Measurements from ENCODE around the gene SULT2B1.

The SULT2B1 gene

DNA sequence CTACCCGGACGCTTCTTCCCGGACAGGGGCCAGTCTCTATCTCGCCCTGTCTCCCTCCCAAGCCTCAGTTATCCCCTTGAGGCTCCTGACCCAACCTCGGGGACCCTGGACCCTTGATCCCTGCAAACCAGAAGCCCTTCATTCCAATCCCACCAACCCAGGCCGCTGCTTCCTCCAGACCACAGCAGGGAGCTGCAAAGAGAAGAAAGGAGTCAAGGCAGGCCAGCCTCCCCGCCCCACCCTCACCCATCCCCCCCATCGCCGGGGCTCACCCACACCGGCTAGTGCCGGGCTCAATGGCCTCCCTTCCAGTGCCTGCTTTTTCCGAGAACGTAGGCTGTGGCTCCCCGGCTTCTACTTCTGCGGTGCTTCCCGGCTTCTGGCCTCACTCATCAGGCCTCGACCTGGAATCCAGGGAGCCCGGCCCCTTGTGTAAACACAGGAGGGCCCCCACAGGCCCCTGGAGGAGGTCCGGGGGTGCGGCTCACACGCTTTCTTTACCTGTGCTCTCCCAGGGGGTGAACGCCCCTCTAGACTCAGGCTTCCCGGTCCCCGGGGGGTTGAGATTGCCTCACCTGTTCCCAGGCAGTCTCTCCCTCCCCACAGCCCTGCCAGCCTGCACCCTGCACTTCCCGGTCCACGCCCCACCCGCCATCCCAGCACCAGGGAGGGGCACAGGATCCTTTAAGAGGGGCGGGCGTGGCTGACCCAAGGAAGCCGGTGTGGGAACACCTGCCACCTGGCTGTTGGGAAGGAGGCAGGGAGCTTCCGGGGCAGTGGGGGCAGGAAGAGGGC is 62.7 kb downstream of the SULT2B1 start, which contains the start of gene FAM83E:
Gene FAM83E (minus strand): TSS at position 641 of the 795 bp plus-strand sequence. CDS start 1,704 bp downstream, outside the sequence.
- H3K27me3 ChIP-seq (ENCODE audit: insufficient read depth, low read length) = no peaks in the 10 kb centered on the region
- no peak within 1 kb of the TSS for H3K9ac ChIP-seq (ENCODE audit: low read length)
- H3K23ac ChIP-seq (ENCODE audit: low read length) = no peak within 1 kb of the TSS
- DNase-seq = peak in 1 of 2 donors; percentile 53
- peaks cover 6% of the 10 kb centered on the region for H3K79me1 ChIP-seq (ENCODE audit: low read length)
- no peak within 1 kb of the TSS for H2AK5ac ChIP-seq (ENCODE audit: low read length)
- H3K4me3 ChIP-seq (ENCODE audit: low read depth, low read length) = no peak within 1 kb of the TSS
- peaks cover 5 to 11% of the 10 kb centered on the region in 2 experiments for H3K4me1 ChIP-seq (ENCODE audit: control insufficient read depth in 1 of 2, insufficient read depth in 2 of 2, low read length in 2 of 2)
- H3K4me2 ChIP-seq (ENCODE audit: low read length) = no peak within 1 kb of the TSS
- H3K27ac ChIP-seq (ENCODE audit: low read depth, low read length) = peak within 1 kb of the TSS; percentile 13
- no peak within 1 kb of the TSS for H4K91ac ChIP-seq (ENCODE audit: low read depth, low read length)
- H3K9me3 ChIP-seq (ENCODE audit: insufficient read depth, low read depth, low read length) = peaks cover 3% of the 10 kb centered on the region
- H2AFZ ChIP-seq (ENCODE audit: insufficient read depth, low read length, poor library complexity) = no peak within 1 kb of the TSS
- no peak within 1 kb of the TSS for H4K8ac ChIP-seq (ENCODE audit: low read depth, low read length)
- H2BK120ac ChIP-seq (ENCODE audit: insufficient read depth, low read length, poor library complexity) = no peak within 1 kb of the TSS
- H3K4ac ChIP-seq (ENCODE audit: low read depth, low read length) = no peak within 1 kb of the TSS
- no peak within 1 kb of the TSS for H3K14ac ChIP-seq (ENCODE audit: low read length)
- WGBS (ENCODE audit: extremely low coverage, insufficient coverage, insufficient read length) = no CpG with 5 or more reads among the region's 31 CpGs
- peak within 1 kb of the TSS; percentile 25 for H3K18ac ChIP-seq (ENCODE audit: low read length)
- peaks cover 16% of the 10 kb centered on the region for H3K79me2 ChIP-seq (ENCODE audit: control insufficient read depth, insufficient read depth, low read length, poor library complexity)
- H2BK12ac ChIP-seq (ENCODE audit: low read length) = no peak within 1 kb of the TSS
- H4K12ac ChIP-seq (ENCODE audit: low read depth, low read length) = no peak within 1 kb of the TSS
- no peak within 1 kb of the TSS for H2BK5ac ChIP-seq (ENCODE audit: low read depth, low read length, poor library complexity)
- peaks cover 34 to 37% of the 10 kb centered on the region in 2 experiments for H3K36me3 ChIP-seq (ENCODE audit: control insufficient read depth in 1 of 2, insufficient read depth in 2 of 2, low read length in 2 of 2)

DNA sequence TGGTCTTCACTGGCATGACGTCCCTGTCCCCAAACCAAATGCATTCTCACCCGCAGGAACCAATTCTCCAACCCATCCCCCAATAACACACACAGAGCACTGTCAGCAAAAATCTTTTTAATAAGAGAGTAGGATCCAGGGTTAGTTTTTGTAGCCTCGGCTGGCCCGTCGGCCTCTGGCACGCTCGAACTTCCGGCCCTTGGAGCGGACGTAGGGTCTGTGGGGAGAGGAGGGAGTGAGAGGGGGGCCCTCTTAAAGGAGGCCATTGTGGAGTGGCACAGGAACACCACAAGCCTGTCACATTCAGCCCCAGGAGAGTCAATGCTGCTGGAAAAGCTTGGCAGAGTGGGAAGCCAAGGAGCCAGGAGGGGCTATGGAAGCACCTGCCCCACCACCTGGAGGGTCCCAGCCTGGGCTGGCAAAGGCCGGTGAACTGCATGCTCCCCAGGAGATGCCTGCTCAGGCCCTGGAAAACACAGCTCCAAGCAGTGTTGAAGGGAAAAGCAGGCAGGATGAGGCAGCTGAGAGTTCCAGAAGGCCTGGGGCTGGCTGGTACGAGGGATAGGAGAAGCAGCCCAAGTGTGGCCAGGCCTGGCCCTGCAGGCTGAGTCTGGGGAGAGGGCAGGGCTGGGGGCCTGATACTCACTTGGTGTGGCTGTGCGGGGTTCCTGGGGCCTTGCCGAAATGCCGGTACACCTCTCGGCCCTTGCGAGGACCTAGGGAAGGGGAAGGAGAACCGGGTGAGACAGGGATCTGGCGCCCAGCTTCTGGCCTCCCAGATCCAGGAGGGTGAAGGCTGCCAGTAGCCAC is 63.5 kb downstream of the SULT2B1 start:
- no peak overlapping the region for H2AFZ ChIP-seq (ENCODE audit: insufficient read depth, low read length, poor library complexity)
- no peak overlapping the region for H2AK5ac ChIP-seq (ENCODE audit: low read length)
- H3K36me3 ChIP-seq (ENCODE audit: control insufficient read depth in 1 of 2, insufficient read depth in 2 of 2, low read length in 2 of 2) = peaks cover 34 to 37% of the 10 kb centered on the region in 2 experiments
- H4K8ac ChIP-seq (ENCODE audit: low read depth, low read length) = no peak overlapping the region
- no peak overlapping the region for H4K12ac ChIP-seq (ENCODE audit: low read depth, low read length)
- H3K27ac ChIP-seq (ENCODE audit: low read depth, low read length) = no peak overlapping the region
- peaks cover 5 to 13% of the 10 kb centered on the region in 2 experiments for H3K4me1 ChIP-seq (ENCODE audit: control insufficient read depth in 1 of 2, insufficient read depth in 2 of 2, low read length in 2 of 2)
- H3K23ac ChIP-seq (ENCODE audit: low read length) = no peak overlapping the region
- H4K91ac ChIP-seq (ENCODE audit: low read depth, low read length) = no peak overlapping the region
- H3K9ac ChIP-seq (ENCODE audit: low read length) = no peak overlapping the region
- H3K79me1 ChIP-seq (ENCODE audit: low read length) = peaks cover 9% of the 10 kb centered on the region
- no peak overlapping the region for H3K4ac ChIP-seq (ENCODE audit: low read depth, low read length)
- no peak overlapping the region for H2BK120ac ChIP-seq (ENCODE audit: insufficient read depth, low read length, poor library complexity)
- no peak overlapping the region for H3K4me3 ChIP-seq (ENCODE audit: low read depth, low read length)
- no peak overlapping the region for H2BK5ac ChIP-seq (ENCODE audit: low read depth, low read length, poor library complexity)
- peaks cover 2% of the 10 kb centered on the region for H3K9me3 ChIP-seq (ENCODE audit: insufficient read depth, low read depth, low read length)
- no peaks in the 10 kb centered on the region for H3K27me3 ChIP-seq (ENCODE audit: insufficient read depth, low read length)
- H3K79me2 ChIP-seq (ENCODE audit: control insufficient read depth, insufficient read depth, low read length, poor library complexity) = peaks cover 16% of the 10 kb centered on the region
- peak overlapping the region; percentile 25 for H3K18ac ChIP-seq (ENCODE audit: low read length)
- H3K14ac ChIP-seq (ENCODE audit: low read length) = no peak overlapping the region
- WGBS (ENCODE audit: extremely low coverage, insufficient coverage, insufficient read length) = no CpG with 5 or more reads among the region's 19 CpGs
- no peak overlapping the region for H3K4me2 ChIP-seq (ENCODE audit: low read length)
- no peak for DNase-seq
- no peak overlapping the region for H2BK12ac ChIP-seq (ENCODE audit: low read length)

DNA sequence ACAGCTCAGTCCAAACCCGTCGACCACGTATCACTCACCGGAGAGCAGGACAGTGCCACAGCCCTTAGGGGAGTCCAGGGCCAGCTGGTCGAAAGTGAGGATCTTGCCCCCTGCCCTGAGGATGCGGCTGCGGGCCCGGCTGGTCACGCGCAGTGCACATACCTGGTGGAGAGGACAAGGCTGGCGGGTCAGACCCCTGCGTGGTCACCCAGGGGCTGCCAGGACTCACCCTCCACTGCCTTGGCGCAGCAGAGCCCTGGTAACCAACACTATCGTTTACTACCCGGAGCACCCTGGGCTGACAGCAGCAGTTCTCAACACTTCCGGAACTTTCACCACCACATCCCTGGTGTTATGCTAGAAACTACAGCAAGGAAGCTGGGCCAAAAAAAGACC is 64.1 kb downstream of the SULT2B1 start:
- peaks cover 16% of the 10 kb centered on the region for H3K79me2 ChIP-seq (ENCODE audit: control insufficient read depth, insufficient read depth, low read length, poor library complexity)
- H3K9me3 ChIP-seq (ENCODE audit: insufficient read depth, low read depth, low read length) = peaks cover 2% of the 10 kb centered on the region
- H3K9ac ChIP-seq (ENCODE audit: low read length) = no peak overlapping the region
- H3K14ac ChIP-seq (ENCODE audit: low read length) = no peak overlapping the region
- H3K27ac ChIP-seq (ENCODE audit: low read depth, low read length) = no peak overlapping the region
- H3K36me3 ChIP-seq (ENCODE audit: control insufficient read depth in 1 of 2, insufficient read depth in 2 of 2, low read length in 2 of 2) = peaks cover 34 to 37% of the 10 kb centered on the region in 2 experiments
- H3K79me1 ChIP-seq (ENCODE audit: low read length) = peaks cover 9% of the 10 kb centered on the region
- no peak overlapping the region for H3K23ac ChIP-seq (ENCODE audit: low read length)
- no peak overlapping the region for H2AK5ac ChIP-seq (ENCODE audit: low read length)
- no peak overlapping the region for H3K4me3 ChIP-seq (ENCODE audit: low read depth, low read length)
- no peak overlapping the region for H2BK12ac ChIP-seq (ENCODE audit: low read length)
- no peak overlapping the region for H4K8ac ChIP-seq (ENCODE audit: low read depth, low read length)
- peaks cover 5 to 13% of the 10 kb centered on the region in 2 experiments for H3K4me1 ChIP-seq (ENCODE audit: control insufficient read depth in 1 of 2, insufficient read depth in 2 of 2, low read length in 2 of 2)
- H3K18ac ChIP-seq (ENCODE audit: low read length) = peak overlapping the region; percentile 25
- H4K12ac ChIP-seq (ENCODE audit: low read depth, low read length) = no peak overlapping the region
- H4K91ac ChIP-seq (ENCODE audit: low read depth, low read length) = no peak overlapping the region
- no peak overlapping the region for H2BK5ac ChIP-seq (ENCODE audit: low read depth, low read length, poor library complexity)
- no peak overlapping the region for H3K4me2 ChIP-seq (ENCODE audit: low read length)
- no peak overlapping the region for H2AFZ ChIP-seq (ENCODE audit: insufficient read depth, low read length, poor library complexity)
- H3K27me3 ChIP-seq (ENCODE audit: insufficient read depth, low read length) = no peaks in the 10 kb centered on the region
- DNase-seq = no peak
- WGBS (ENCODE audit: extremely low coverage, insufficient coverage, insufficient read length) = no CpG with 5 or more reads among the region's 16 CpGs
- H2BK120ac ChIP-seq (ENCODE audit: insufficient read depth, low read length, poor library complexity) = no peak overlapping the region
- H3K4ac ChIP-seq (ENCODE audit: low read depth, low read length) = no peak overlapping the region

DNA sequence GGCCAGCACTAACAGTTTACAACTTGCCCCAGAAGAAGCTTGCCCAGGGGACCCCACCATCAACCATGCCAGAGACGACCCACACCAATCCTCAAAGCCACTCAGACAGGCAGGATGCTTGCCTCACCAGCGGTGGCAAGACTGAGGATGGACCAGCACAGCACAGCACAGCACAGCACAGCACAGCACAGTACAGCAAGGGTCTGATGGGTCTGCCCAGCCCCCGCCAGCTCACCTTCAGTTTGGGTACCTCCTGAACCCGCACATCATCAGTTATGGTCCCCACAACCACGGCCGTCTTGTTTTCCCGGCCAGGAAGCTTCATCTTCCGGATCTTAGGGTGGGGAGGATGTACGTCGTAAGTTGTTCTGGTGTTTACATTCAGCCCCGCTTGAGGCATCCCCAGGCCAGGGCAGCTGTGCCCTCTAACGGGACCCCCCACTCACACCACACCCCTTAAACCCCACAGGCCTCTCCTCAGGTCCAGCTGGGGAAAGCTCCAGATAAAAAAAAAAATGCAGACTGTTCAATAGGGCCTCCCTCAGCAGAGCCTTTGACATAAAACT is 64.6 kb downstream of the SULT2B1 start:
- no peak overlapping the region for H2AK5ac ChIP-seq (ENCODE audit: low read length)
- no peak overlapping the region for H2AFZ ChIP-seq (ENCODE audit: insufficient read depth, low read length, poor library complexity)
- H2BK5ac ChIP-seq (ENCODE audit: low read depth, low read length, poor library complexity) = no peak overlapping the region
- H2BK12ac ChIP-seq (ENCODE audit: low read length) = no peak overlapping the region
- peak overlapping the region; percentile 66 for H3K4me2 ChIP-seq (ENCODE audit: low read length)
- H4K8ac ChIP-seq (ENCODE audit: low read depth, low read length) = no peak overlapping the region
- H3K27ac ChIP-seq (ENCODE audit: low read depth, low read length) = no peak overlapping the region
- H3K4me1 ChIP-seq (ENCODE audit: control insufficient read depth in 1 of 2, insufficient read depth in 2 of 2, low read length in 2 of 2) = peaks cover 5 to 13% of the 10 kb centered on the region in 2 experiments
- no peak overlapping the region for H3K23ac ChIP-seq (ENCODE audit: low read length)
- H3K79me2 ChIP-seq (ENCODE audit: control insufficient read depth, insufficient read depth, low read length, poor library complexity) = peaks cover 16% of the 10 kb centered on the region
- peak overlapping the region; percentile 77 for H3K4ac ChIP-seq (ENCODE audit: low read depth, low read length)
- peaks cover 2% of the 10 kb centered on the region for H3K9me3 ChIP-seq (ENCODE audit: insufficient read depth, low read depth, low read length)
- H3K4me3 ChIP-seq (ENCODE audit: low read depth, low read length) = no peak overlapping the region
- H3K36me3 ChIP-seq (ENCODE audit: control insufficient read depth in 1 of 2, insufficient read depth in 2 of 2, low read length in 2 of 2) = peaks cover 34 to 37% of the 10 kb centered on the region in 2 experiments
- no peak overlapping the region for H2BK120ac ChIP-seq (ENCODE audit: insufficient read depth, low read length, poor library complexity)
- no peak overlapping the region for H4K91ac ChIP-seq (ENCODE audit: low read depth, low read length)
- no peak for DNase-seq
- WGBS (ENCODE audit: extremely low coverage, insufficient coverage, insufficient read length) = no CpG with 5 or more reads among the region's 12 CpGs
- no peak overlapping the region for H3K14ac ChIP-seq (ENCODE audit: low read length)
- H3K9ac ChIP-seq (ENCODE audit: low read length) = no peak overlapping the region
- H3K27me3 ChIP-seq (ENCODE audit: insufficient read depth, low read length) = no peaks in the 10 kb centered on the region
- no peak overlapping the region for H4K12ac ChIP-seq (ENCODE audit: low read depth, low read length)
- H3K18ac ChIP-seq (ENCODE audit: low read length) = peak overlapping the region; percentile 64
- peaks cover 9% of the 10 kb centered on the region for H3K79me1 ChIP-seq (ENCODE audit: low read length)

Data from trophoblast cell (in vitro differentiated cells and primary cell).